CD1c-positive myeloid dendritic cell (primary cell): ENCODE data around the gene MAGEA9B.
"Not testable (repeated sequence)": the region's sequence is repeated elsewhere in the genome, so short reads cannot be mapped to it uniquely, and the experiment has no call there.

Experiments used
- DNase-seq: peaks from one replicate; pipeline ENCODE4 v3.0.0-alpha.2; 2016; ENCODE audit errors: extremely low spot score

MAGEA9B gene

GRCh38 chrX:149534926-149535602 is 52.2 kb downstream of the MAGEA9B start:
- DNase-seq, result not testable (repeated sequence)

DNA sequence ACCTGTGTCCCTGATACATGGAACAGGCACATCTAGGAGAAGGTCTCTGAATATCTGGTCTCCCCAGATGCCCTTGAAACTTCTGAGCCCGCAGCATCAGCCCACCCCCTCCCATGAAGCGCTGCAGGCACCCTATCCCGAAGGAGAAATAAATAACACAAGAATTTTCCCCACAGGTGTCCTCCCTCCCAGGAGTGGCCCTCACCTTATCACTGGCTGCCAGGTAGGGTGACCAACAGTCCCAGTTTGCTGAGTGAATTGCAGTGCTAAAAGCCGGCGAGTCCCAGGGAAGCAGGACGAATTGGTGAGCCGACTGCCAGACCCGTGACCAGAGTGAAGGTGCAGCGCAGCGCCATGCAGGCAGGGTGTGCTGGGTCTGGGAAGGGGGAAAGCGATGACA is 53.3 kb downstream of the MAGEA9B start:
- DNase-seq, result not testable (repeated sequence)

GRCh38 chrX:149532868-149533267 is 54.4 kb downstream of the MAGEA9B start:
- DNase-seq, result not testable (repeated sequence)
